Stimulated activated CD8-positive, alpha-beta memory T cell treated with anti-CD3 and anti-CD28 coated beads, Interleukin-15, amount 100 ng/mL, for 1 hour (primary cell): ENCODE measurements around the gene KRT7.

Source experiments
- DNase-seq: peaks from one replicate; pipeline ENCODE4 v3.0.0-alpha.2; 2020; ENCODE audit warnings: low read depth

Gene KRT7

DNA sequence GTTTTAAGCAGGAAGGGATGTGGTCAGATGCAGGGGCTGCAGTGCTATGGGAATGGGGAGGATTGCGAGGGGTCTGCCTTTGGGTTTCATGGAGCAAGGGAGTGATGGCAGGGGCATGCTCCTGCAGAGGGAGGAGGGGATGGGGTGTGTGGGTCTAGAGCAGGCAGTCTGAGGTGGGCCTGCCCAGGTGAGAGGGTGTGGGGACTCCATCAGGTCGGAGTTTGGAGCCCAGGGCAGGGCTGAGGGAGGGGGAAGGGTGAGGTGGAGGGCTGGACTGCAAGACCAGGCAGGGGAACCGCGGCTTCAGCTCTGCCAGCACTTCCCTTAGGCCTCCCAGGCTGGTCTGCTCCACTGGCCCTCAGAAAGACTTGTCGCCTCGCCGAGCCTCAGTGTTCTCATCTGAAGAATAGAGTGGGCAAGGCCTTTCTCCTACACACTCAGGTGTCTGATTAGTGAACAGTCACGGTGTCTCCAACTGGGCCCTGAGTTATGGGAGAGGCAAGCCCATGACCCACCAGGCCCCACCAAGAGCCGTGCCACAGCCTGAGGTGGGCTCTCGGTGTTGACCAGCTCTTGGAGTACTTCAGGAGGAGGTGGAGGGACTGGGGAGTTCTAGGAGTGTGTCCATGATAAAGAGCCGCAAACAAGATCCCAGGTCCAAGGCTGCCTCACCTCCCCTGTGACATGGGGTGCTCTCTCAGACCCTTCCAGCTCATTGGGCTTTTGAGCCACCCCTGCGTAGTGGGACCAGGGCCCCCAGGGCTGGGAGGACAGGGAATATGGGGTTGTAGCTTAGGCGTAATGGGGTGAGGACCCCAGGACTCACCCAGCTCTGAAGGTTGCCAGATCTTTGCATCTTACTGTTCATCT is 21.1 kb upstream of the KRT7 start:
- no peak for DNase-seq

DNA sequence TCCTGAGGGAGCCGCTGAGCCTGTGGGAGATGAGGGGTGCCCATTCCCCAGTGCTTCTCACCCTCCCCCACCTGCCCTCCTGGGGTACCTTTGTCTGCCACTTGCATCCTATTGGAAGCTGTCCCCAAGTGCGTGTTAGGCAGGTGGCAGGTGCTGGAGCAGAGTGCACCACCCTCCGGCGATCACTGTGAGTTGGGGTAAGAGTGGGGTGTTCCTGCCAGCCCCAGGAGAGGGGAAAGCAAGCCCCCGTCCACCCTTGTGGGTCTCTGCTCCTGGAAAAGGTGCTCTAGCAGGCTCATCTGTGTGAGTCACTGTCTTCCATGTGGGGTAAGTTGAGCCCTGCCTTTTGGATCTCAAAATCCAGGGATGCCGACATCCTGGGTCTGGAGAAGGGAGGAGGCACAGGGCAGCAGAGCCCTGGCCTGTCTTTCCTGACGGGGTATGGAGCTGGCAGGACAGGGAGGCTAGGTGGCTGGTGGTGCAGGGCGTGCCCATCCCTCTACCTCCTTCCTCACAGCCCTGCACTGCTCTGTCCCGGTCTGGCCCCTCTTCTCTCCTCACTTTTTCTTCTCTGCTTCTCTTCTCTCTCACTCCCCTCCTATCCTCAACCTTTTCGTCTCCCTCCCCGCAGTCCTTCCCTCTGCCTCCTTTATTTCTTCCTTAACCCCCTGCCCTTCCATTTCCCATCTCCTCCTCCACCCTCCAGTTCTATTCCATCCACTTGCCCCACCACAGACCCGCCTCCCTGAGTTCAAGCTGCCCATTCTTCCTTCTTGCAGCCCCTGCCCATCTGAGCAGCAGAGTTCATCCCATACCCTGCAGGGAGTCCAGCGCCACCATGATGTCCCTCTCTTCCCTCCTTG is 20.1 kb upstream of the KRT7 start:
- DNase-seq, result no peak

DNA sequence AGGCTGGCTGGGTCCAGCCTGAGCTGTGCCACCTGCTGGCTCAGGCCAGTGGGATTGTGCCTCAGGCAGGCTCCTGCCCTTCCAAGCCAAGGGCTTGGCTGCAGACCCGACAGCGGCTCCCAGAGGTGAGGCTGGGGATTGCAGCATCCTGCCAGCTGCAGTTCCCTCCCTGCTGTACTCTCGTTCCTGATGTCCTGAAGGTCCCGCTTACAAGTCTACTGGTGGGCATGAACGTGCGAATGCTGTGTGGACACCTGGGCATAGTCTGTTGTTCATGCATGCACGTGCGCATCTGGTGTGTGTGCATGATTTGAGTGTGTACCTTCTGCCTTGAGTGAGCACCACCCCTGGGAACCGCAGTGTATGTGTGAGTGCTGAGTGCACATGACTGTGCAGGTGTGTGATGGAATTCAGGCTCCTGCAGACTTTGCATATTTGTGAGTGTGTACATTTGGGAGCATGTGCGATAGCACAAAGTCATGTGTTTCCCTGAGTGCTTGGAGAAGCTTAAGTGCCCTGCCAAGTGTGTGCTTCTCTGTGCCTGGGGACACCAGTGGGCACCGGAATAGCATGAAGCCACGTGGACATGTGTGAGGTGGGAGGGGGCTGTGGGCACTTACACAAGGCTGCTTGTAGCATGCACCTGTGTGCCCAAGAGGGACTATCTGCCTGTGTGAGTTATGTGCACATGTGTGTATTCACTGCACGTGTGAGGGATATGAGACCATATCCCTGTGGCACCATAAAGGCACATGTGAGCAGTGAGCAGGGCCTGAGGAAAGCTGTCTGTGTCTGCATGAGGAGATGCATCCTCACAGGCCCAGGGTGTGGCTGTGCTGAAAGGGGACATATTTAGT is 19.3 kb upstream of the KRT7 start:
- DNase-seq, result peak; percentile 25

DNA sequence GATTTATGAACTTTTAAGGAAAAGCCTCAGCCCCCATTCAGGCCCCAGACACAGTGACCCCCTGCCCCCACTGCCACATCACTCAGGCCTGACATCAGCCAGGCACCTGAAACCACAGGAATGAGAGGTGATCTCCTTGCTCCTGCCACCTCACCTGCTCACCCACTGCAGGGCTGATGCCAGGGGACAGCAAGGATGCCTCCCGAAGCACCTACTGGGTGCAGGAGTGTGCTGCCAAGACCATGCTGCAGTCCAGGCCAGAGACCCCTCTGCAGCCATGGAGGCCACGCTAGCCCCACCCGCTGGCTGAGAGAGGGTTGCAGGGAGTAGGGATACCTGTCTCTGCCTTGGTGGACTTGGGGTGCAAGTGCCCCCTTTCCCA is 18.6 kb upstream of the KRT7 start:
- no peak for DNase-seq

DNA sequence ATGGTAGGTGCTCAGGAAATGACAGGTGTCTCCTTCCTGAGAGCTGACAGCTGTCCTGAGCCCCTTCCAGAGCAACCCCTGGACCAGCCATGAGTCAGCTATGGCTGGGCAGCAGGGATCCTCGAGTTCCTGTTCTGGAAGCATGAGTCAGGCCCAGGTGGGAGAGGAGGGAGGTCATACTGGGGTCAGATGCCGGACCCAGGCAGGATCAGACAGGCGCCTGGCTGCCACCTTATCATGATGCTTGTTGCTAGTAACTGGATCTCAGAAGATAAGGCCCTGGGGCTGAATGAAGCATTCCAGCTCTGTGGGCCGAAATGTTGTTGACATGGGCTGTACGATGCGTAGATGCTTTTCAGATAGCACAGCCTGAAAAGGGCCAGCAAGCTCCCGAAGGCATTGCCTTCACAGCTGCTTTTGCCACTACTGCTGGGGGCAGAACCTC is 17.4 kb upstream of the KRT7 start:
- no peak for DNase-seq

DNA sequence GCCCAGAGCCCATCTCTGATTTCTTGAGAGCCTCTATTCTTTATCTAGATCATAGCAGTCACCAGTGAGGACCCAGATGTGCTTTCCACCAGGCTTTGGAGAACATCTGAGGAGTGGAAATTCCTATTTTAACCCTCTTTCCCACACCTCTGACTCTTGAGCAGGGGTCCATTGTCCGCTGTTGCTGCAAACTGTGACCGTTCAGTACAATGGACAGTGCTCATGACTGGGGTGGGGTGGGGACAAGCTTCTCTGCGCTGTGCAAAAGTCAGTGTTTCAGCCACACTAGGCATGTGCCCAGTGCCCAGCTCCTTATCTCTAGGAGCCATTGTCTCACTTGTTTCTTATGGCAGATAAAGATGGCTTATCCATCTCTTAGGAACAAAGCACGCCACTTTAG is 16.9 kb upstream of the KRT7 start:
- no peak for DNase-seq

DNA sequence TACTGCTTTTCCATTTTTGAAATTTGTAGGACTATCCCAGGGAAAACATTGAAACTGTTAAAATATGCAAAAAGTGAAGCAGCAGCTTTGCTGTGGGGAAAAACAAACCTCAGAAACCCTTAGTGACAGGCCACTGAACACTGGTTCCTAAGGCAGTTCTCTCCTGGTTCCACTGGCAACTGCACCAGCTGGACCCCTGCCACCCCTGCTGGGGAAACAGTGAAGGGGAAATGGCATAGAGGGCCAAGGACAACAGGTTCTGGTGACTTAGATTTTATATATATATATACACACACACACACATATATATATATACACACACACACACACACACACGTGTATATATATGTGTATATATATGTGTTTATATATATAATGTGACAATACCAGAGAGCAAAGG is 16.2 kb upstream of the KRT7 start:
- no peak for DNase-seq

DNA sequence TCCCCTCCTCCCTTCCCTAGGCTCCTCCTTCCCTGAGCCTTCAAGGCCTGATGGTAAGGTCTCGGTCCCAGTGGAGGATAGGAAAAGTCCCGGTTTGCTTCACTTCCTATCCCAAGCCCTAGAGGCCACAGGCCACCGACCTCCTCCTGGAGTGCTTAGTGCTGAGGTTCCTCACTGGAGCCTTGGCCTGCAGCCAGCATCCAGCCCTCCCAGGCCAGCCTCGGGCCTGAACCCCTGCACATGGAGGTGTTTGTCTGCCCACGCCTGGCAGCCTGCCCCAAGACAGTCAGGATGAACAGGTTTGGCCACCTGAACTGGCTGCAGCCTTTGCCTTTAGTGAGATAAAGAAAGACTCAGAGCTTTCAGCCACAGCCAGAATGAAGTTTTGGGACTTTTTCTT is 15.8 kb upstream of the KRT7 start:
- no peak for DNase-seq

DNA sequence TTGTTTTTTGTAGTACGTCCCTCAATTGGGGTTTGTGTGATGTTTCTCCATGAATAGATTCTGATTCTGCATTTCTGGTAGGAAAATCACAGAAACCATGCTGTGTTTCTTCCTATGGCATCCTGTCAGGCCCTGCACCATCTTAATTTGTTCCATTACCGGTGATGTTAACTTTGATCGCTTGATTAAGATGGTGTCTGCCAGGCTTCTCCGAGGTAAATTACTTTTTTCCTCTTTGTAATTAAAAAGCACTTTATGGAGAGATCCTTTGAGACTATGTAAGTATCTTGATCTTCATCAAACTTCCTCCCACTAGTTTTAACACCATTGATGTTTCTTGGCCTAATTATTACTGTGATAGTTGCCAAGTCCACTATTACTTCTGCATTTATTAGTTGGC is 15.0 kb upstream of the KRT7 start:
- no peak for DNase-seq

DNA sequence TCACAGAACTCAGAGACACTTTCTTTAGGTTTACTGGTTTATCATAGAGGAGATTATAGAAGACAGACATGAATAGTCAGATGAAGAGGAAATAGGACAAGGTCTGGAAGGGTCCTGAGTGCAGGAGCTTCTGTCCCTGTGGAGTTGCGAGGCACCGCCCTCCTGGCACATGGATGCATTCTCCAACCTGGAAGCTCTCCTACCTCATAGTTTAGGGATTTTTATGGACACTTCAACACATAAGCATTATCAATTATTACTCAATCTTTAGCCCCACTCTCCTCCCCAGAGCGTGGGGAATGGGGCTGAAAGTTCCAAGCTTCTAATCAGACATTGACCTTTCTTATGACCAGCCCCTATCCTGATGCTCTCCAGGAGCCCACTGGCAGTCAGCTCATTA is 12.6 kb upstream of the KRT7 start:
- DNase-seq, result no peak

DNA sequence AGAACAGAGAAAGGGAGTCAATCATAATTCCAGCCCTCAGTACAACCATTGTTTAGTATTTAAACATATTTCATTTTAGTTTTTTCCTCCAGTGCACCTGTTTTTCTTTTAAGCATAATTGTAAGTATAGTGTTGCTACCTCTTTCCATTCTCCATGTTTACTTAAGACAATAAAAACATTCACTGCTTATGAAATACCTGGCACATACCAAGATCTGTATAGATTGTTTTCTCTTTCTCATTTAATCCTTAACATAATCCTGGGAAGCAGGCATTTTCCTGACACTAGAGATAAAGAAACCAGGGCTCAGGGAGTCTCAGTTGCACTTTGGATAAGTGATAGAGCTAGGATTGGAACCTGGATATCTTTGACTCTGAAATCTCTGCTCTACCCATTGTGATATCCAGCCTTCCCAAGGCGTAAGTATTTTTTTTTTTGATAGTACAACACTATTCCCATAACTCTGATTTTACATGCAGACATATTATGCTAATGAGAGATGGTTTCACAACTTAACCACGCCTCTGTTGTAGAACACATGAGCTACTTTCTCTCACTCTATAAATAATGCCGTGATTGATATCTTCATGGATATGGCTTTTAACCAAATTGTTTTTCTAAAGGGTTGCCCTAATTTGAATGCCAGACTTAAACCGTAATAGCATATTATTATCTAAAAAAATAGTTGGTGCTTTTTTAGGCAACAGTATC is 11.8 kb upstream of the KRT7 start:
- no peak for DNase-seq

DNA sequence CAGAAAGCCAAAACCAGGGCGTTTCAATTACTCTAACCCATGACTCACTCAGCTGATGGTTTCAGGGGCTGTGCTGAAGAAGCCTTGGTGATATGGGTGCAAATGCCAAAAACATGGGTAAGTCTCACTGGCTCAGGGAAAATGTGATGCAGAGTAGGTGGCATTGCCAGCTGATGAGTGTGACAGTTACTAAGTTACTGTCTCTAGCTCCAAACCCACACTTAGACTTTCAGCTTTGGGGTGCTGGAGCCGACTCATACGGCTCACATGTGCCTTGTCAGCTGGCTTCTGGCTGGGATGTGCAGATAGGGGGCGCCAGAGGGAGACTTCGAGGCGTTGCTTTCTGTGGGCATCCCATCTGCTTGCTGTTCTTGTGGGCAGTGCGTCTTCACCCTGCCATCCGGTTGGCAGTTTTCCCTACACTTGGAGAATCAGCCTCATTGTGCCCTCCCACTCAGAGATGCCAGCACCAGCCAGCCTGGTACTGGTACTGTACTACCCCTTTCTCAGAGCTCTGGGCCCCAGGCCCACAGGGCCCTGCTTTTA is 11.1 kb upstream of the KRT7 start:
- DNase-seq, result peak; percentile 24

DNA sequence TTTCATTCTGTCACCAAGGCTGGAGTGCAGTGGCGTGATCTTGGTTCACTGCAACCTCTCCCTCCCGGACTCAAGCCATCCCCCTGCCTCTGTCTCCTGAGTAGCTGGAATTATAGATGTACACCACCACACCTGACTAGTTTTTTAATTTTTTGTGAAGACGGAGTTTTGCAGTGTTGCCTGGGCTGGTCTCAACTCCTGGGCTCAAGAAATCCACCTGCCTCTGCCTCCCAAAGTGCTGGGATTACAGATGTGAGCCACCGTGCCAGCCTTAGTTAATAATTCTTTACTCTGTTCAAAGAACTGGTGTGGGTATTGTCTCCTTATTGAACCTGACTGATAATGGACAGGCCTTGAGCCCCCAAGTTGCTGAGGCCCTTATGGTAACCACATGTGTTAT is 10.4 kb upstream of the KRT7 start:
- DNase-seq, result no peak

DNA sequence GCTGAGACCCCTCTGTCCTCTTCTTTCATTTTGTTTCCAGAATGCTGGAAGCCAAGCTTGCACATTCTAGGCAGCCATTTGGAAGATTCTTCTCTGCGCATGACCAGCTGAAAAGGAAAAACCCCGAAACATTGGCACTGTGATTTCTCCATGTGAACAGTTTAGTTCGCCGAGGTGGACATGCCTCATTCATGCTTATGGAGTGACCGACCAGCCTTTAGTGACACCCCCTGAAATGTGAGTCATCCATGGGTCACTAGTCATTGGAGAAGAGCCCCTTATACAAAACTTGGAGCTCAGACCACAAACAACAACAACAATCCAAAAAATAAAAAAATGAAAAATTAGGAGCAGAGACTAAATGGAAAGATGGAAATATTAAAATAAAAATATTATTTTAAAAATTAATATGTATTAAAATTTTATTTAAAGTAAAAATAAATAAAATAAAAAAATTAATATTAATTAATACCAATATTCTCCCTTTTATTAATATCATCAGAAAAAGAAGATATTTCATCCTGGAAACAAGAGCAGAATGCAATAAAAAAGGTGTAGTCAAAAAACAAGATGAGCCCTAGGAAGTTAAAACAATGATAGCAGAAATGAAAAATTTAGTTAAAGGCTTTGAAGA is 9.5 kb upstream of the KRT7 start:
- no peak for DNase-seq

DNA sequence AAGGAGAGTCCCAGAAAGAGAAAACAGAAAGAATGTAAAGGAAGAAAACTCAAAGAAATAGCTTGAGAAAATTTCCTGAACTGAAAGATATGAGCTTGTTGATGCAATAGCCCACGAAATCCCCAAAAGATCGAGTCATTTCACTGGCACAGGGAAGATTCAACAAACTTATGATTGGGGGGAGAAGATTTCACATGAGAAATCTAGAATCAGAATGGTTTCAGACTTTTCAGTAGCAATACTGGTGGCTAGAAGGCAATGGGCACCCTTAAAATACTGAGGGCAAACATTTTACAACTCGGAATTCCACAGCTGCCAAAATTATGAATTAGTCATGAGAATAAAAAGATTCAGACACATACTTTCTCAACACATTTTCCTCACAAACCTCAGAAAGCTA is 8.9 kb upstream of the KRT7 start:
- no peak for DNase-seq

DNA sequence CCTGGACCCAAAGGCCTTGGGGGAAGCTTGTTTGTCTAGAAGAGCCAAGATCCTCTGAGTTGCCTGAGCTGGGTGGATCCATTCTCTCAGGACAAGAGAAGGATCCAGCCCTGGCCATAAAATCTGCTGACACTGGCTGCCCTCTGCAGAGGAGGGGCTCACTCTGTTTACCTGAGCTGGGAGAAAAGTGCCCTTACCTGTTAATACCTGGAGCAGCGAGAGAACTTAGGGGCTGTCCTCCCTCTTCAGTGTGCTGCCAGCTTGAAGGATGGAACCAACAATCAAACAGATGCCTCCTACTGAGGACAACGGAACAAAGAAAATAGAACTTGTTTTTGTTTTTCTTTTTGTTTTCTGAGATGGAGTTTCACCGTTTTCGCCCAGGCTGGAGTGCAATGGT is 7.3 kb upstream of the KRT7 start:
- no peak for DNase-seq

DNA sequence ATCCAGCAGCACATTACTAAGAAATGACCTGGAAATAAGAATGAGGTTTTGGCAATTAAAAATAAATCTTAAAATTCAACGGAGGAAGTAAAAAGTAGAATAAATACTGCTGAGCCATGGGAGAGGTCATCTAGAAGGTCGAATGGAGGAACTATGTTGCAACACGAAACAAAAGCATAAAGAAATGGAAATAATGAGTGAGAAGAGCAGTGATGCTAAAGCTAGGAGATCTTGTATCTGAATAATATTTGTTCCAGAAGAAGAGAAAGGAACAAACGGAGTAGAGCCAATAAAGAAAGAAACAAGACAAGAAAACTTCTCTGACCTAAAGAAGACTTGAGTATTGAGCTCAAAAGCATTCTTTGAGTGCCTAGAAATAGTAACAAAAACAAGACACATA is 6.6 kb upstream of the KRT7 start:
- DNase-seq, result no peak

DNA sequence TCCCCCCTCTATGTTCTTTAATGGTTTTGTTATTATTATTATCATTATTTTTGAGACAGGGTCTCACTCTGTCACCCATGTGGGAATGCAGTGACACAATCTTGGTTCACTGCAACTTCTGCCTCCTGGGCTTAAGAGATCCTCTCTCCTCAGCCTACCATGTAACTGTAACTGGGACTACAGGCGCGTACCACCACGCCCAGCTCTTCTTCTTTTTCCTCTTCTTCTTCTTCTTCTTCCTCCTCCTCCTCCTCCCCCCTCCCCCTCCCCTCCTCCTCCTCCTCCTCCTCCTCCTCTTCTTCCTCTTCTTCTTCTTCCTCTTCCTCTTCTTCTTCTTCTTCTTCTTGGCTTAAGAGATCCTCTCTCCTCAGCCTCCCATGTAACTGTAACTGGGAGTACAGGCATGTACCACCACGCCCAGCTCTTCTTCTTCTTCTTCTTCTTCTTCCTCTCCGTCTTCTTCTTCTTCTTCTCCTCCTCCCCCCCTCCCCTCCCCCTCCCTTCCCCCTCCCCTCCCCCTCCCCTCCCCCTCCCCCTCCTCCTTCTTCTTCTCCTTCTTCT is 5.4 kb upstream of the KRT7 start:
- no peak for DNase-seq

DNA sequence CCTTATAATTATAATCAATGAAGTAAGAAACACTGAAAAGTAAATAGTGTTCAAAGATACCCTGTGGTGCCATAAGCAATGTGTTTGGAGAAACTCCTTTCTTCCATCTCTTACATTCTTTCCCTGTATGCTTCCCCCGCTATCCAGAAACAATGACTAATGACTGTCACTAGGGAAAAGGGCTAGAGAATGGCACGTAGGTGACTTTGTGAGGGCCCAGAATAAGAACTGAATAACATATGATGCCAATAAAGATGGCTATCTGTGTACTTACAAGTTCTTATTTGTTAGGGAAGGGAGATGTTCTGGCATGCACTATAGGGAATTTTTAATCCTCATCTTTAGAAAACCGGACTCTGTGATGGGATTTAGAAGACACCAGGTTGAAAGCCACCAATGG is 4.7 kb upstream of the KRT7 start:
- DNase-seq, result no peak

DNA sequence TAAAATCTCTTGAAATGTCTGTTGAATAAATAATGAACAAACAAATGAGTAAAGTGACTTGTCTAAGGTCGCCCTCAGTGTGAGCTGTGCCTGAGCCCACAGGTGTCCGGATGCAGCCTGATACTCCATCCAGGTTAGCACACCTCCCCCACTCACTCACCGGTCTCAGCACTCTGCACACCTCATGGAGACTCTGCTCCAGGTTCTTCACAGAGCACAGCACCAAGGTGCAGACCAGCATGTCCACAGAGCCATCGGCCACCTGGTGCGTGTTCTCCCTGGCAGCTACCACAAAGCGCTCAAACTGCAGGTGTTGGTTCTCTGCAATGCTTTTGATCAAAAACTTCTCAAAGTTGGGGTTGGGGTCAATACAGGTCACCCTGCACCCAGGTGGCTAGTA is 4.1 kb upstream of the KRT7 start:
- DNase-seq, result no peak
